Retinal pigment epithelial cell (primary cell): ENCODE measurements around the gene SARDH.

ENCODE experiments used
- DNase-seq: peaks from one replicate; pipeline ENCODE4 v3.0.0-alpha.2; 2010; ENCODE audit warnings: low read depth
- H3K4me3 ChIP-seq: 2 replicates; pipeline ENCODE4 v1.5.1; 2011; ENCODE audit warnings: mild to moderate bottlenecking, low read length, control low read depth, moderate library complexity
- CTCF ChIP-seq: conservative IDR thresholded peaks from 2 replicates; pipeline ENCODE4 v1.5.1; 2011; ENCODE audit warnings: low read depth, low read length, control low read depth, inconsistent platforms

Gene SARDH

GRCh38 chr9:133647765-133648469 is 90.2 kb downstream of the SARDH start:
- DNase-seq: no peak
- H3K4me3 ChIP-seq: no peak overlapping the region
- no peak for TF ChIP-seq CTCF

- TF ChIP-seq CTCF: no peak
- DNase-seq: no peak
- no peak overlapping the region for H3K4me3 ChIP-seq
Observed at GRCh38 chr9:133647148-133647547, 91.0 kb downstream of the SARDH start.

GRCh38 chr9:133645021-133645765 is 93.0 kb downstream of the SARDH start:
- TF ChIP-seq CTCF: no peak

GRCh38 chr9:133643978-133644760 is 94.0 kb downstream of the SARDH start:
- no peak overlapping the region for H3K4me3 ChIP-seq
- TF ChIP-seq CTCF: no peak
- no peak for DNase-seq

More at GRCh38 chr9:133645021-133645765, 93.0 kb downstream of the SARDH start:
- DNase-seq: no peak
- H3K4me3 ChIP-seq: no peak overlapping the region

GRCh38 chr9:133643362-133643755 is 94.8 kb downstream of the SARDH start:
- TF ChIP-seq CTCF: no peak
- DNase-seq: no peak
- H3K4me3 ChIP-seq: no peak overlapping the region

GRCh38 chr9:133642708-133643361 is 95.3 kb downstream of the SARDH start:
- H3K4me3 ChIP-seq: no peak overlapping the region
- TF ChIP-seq CTCF: no peak
- no peak for DNase-seq
